GM19397 (cell line): Measurements from ENCODE around the gene LRRFIP1.
"Not testable (repeated sequence)": the region's sequence is repeated elsewhere in the genome, so short reads cannot be mapped to it uniquely, and the experiment has no call there.

ENCODE experiments used
- ATAC-seq: cut with Tn5 transposase; IDR thresholded peaks from one replicate; pipeline ENCODE4 v1.9.1; 2021; ENCODE audit warnings: mild to moderate bottlenecking, moderate library complexity; ENCODE audit not compliant: unreplicated experiment

LRRFIP1 gene

GRCh38 chr2:237682856-237683670 is 55.7 kb downstream of the LRRFIP1 start:
- no peak for ATAC-seq

- no peak for ATAC-seq
Measured at GRCh38 chr2:237685408-237685807, 58.0 kb downstream of the LRRFIP1 start.

- ATAC-seq, result no peak
Measured at GRCh38 chr2:237686659-237687136, 59.3 kb downstream of the LRRFIP1 start.

DNA sequence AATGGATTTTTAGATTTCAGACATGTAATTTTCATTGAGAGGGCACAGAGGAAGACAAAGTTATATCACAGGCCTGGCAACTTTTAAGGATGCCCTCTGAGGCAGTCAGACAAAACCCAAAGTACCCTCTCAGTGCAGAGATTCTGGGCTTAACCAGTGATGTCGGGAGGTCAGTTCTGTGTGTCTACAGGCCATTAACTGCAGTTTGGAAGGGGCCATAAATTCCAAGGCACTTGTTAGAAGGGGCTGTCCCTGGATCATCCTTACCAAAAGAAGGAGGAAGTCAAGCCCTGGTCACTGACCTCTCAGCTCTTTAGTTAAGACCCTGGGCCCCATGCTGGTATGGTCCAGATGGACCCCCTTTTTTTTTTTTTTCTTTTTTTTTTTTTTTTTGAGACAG is 60.7 kb downstream of the LRRFIP1 start:
- no peak for ATAC-seq

DNA sequence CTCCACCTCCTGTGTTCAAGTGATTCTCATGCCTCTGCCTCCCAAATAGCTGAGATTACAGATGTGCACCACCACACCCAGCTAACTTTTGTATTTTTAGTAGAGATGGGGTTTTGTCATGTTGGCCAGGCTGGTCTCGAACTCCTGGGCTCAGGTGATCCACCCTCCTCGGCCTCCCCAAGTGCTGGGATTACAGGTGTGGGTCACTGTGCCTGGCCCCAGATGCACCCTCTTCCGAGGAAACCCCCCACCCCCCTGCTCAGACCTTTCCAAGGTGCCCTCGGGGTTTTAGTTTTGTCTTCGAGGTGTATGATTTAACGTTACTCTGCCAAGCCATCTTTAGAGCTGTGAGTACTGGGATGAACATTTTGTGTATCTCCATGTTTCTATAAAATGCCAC is 61.2 kb downstream of the LRRFIP1 start:
- not testable (repeated sequence) for ATAC-seq

DNA sequence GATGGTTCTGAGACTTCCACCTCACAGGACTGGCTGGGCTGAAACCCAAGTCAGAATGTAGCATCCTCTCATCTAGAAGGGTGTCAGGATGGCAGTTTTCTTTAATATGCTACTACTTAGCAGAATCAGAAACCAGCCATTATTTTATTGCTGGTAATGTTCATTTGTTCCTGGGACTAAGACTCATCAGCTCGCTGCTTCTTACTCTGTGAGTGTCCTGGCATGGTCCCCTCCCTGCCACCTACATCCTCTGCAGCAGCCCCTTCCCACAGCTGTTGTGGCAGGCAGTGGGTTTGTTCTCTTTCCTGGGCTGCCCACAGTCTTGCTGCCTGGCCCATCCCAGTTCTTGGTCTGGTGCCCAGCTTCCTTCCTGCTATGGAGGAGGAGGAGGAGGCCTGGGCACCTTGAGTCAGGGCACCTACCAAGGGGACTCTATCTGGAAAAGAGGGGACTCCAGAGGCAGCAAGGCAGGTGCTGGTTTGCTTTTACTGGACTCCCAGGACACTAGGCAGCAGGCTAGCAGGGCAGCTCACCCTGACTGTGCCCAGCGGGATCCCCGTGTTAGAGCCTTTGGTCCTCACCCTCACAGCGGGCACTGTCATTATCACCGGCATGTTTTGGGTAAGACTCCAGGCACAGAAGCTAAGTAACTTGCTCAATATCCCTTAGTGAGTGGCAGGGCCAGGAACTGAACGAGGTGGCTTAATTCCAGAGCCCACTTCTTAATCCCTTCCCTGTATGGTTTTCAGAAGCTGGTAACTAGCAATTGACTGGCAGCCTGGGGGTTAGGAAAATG is 62.1 kb downstream of the LRRFIP1 start:
- no peak for ATAC-seq

DNA sequence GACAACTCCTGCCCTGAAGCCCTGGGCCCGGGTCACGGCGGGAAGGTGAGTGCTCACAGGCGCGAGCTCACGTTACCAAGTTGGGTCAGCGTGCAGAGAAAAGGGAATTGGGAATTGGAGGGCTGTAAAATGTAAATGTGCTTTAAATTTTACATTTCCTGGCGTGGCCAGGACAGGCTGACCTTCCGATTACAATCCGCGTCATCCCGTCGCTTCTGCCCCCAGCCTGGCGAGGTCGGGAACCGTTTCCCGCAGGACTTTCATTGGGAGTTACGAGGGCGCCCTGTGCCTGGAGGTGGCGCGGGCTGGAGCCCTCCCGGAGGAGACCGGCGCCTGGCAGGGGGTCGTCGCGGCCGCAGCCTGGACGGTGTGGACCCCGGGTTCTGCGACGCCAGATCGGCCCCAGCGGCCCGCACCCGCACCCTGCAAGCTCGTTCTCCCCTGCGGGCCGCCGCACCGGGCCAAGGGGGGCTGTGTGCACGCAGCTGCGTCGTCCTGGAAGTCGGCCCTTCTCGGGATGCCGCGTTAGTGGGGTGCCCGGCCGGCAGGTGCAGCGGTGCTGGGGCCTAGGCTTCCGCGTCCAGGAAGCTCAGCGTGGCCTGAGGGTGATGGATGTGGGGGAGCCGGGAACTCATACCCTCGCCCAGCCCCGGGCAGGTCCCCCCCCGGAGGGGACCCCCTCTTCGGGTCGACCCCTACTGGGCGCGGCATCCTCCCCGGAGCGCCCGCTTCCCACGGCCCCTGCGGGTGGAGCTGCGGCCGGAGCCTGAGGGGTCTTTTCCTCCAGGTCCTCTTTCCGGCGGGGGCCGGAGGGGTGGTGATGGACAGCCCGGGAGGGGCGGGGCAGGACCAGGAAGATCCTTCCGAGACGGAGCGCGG is 63.9 kb downstream of the LRRFIP1 start:
- peak; percentile 37 for ATAC-seq

- peak; percentile 51 for ATAC-seq
Measured at GRCh38 chr2:237691908-237692600, 64.7 kb downstream of the LRRFIP1 start.

GRCh38 chr2:237692601-237693290 is 65.4 kb downstream of the LRRFIP1 start:
- peak; percentile 2 for ATAC-seq

- ATAC-seq, result no peak
Measured at GRCh38 chr2:237693291-237693994, 66.1 kb downstream of the LRRFIP1 start.

DNA sequence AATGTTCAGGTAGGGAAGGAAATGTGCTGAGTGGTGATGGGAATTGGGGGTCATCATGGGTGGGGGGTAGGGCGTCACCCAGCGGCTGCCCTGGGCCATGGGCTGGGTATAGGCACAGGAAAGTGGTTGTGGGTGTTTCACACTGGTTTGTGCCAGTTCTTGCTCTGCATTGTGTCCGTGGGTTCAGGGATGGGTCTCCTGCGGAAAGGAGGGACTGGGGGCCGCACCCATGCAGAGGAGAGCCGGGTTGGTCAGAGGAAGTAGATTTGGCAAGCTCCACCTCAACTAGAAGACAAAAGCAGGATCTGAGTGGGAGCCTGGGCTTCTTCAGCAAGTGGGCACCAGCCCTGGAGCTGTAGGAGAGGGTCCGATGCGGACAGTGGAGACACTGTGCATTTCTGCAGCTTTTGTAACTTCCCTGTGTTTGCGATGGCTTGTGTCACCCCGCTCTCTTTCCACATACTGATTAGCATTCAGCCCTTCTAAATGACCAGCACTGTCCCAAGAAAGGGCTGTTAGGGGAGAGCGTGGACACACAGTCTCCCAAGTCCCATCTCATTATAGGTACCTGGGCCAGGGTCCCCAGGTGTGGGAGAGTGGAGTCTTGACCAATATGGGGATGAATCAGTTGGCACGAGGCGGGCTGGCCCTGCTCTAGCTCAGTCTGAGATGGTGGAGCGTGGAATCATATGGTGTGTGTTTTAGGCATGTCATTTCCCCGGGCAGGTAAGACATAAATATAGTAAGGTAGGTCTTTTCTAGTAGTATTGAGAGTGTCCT is 67.2 kb downstream of the LRRFIP1 start:
- no peak for ATAC-seq

GRCh38 chr2:237695201-237695780 is 67.9 kb downstream of the LRRFIP1 start:
- no peak for ATAC-seq

DNA sequence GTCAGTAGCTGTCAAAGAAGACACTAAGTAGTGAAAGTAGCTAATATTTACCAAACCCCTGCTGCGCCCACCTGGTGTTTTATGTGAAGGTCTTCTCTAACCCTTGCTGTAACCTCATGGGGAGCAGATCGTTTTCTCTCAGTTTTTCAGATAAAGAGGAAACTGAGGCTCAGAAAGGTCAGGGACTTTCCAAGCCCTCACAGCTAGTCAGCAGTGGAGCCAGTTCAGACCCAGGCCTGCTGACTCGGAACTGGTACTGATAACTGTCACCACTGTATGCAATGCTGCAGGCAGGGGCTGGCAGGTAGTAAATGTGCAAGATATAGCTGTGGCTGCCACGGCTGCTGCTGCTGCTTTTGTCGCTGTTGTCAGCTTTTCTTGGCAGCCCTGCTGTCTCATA is 69.1 kb downstream of the LRRFIP1 start:
- peak; percentile 29 for ATAC-seq

DNA sequence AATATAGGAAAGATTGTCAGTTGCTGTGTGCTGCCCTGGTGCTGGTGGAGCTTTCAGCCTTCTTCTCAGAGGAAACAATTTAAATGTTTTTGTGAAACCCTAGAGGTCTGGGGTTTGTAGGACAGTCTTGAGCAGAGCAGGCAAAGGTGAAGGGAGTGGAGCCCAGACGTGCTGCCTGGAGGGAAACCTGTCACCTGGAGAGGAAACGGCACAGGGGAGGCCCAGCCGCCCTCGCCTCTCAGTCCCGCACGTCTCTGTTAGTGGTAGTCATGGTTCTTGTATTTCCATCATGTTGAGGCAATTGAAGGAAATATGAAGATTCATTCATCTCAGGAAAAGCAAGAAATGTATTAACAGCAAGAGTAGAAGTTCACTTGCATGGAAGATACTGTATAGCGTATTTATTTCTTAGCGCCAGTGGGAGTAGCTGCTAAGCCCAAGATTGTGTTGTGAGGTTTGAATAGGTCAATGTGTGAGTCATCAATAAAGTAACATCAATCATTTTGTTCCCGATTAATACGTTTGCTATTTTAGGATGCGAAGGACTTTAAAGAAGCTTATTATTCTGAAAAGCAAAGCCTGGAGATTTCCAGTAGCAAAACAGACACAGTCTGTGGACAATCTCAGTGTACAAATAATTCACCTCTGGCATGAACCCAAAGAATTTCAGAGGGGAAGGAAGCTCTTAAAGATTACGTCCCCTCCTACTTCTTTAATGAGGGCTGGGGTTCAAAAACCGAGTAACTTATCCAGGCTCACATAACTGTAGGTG is 70.4 kb downstream of the LRRFIP1 start:
- no peak for ATAC-seq

DNA sequence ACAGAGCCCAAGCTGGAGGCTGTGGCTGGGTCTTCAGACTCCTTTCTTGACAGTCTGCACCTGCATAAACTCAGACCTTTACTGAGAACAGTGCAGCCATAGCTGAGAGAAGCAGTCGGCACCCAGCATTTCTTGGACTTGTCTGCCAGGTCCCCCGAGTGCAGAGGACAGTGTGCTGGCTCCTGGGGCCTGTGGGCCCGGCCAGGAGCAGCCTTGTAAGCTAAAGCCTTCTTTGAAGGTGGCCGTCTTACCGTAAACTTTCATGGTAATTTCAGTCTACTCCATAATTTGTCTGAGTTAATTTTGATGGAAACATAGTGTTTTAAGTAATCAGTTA is 70.9 kb downstream of the LRRFIP1 start:
- no peak for ATAC-seq

DNA sequence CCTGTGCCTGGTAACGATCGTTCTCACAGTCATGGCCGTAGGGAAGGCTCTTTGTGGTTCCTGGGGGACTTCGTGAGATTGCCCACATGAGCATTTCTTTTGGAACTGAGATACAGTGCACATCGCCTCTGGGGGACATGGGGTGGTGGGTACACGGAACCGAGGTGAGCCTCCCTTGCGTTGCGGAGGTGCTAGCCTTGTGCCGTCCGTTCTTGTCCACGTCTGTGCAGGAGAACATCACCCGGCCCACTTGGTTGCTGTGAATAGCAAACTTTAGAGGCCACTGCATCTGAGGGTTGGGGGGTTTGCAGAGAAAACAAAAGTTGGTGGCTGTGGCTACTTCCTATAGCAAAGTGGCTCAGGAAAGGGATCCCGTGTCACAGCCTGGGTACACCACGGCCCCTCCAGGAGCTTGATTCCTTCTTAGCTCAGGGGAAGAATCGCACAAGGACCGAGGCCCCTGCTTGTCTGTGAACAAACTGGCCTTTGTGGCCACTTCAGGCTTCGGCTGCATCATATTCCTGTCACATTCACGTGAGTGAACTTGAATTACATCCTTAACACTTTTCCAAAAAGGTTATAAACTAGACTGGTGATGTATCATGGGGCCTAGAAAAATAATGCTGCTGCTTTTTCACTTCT is 72.6 kb downstream of the LRRFIP1 start:
- no peak for ATAC-seq

DNA sequence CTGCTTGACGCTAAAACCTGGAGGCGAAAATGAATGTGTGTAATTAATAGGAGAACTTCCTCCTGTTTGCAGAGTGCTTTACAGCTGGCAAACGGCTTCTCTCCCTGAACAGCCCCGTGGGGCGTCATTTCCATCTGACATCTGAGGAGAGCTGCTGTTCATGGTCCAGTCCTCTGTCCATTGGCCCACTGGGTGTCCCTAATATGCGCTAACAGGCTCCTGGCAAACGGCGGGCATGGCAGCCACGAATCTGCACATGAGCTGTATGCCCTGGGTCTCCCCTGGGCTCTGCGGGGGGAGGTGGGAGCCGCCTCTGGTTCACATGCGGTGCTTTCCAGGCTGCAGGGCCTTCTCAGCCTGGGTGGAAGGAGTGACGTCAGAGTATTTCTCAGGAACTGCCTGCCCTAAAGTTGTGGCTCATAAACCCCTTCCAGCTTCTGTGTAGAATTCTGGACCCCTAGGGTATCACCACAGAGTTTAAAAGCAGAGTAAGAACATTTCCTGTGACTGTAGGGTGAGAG is 73.2 kb downstream of the LRRFIP1 start:
- no peak for ATAC-seq
